Activated naive CD4-positive, alpha-beta T cell treated with anti-CD3 and anti-CD28 coated beads, Interleukin-2, amount 50 U/mL, for 16 hours (primary cell): Measurements from ENCODE around the gene RNF25.

Experiments
- DNase-seq: peaks from one replicate; pipeline ENCODE4 v3.0.0-alpha.2; 2020

Gene RNF25

DNA sequence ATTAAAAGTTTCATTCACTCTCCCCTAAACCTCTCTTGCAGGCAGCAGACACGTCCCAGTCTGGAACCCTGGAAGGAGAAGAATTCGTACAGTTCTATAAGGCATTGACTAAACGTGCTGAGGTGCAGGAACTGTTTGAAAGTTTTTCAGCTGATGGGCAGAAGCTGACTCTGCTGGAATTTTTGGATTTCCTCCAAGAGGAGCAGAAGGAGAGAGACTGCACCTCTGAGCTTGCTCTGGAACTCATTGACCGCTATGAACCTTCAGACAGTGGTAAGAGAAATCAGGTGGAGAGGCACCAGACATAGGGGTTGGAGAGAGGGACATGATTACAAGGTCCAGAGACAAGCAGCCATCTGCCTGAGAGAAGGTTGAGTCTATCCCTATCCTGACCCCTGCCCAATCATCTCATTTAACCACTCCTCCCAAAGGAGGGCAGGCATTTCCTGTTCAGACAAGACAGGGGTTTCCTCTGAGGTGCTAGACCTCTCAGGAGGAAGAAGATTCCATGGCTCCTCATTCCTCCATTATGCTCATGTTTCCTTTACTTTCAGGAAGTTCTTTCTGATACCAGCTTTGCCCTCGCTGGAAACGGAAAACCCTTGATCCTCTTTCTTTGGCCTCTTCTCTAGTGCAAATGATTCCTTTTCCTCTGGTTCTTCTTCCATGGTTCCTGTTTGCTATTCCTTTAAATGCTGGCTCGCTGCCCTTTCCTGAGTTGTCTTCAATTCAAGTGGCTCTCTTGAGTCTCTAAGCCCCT lies 49.0 kb downstream of the RNF25 start:
- DNase-seq, result no peak

GRCh38 chr2:218621007-218621406 lies 50.8 kb downstream of the RNF25 start:
- DNase-seq, result no peak

DNA sequence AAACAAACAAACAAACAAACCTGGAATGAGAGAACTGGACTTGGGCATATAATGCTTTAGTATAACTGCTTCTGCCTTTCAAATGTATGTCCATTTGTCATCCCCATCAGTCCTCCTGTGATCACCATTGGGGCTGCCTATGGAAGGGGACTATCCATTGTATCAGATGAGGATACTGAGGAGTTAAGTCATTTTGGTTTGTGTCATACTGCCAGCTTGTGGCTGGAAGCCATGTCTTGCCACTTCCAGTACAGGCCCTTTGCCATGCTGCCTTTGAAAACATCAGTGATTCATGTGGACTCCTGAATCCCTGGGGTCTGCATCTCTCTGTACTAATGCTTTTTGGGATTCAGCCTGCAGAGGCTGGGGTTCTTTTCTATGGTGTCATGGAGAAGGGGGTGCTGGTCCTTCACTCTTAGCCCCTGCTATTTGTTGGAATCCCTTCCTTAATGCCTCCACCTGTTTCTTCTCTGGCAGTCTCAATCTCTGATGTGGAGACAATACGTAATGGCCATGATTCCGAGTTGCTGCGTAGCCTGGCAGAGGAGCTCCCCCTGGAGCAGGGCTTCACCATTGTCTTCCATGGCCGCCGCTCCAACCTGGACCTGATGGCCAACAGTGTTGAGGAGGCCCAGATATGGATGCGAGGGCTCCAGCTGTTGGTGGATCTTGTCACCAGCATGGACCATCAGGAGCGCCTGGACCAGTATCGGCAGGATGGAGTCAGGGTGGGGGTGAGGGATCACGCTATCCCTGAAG lies 53.5 kb downstream of the RNF25 start:
- no peak for DNase-seq

DNA sequence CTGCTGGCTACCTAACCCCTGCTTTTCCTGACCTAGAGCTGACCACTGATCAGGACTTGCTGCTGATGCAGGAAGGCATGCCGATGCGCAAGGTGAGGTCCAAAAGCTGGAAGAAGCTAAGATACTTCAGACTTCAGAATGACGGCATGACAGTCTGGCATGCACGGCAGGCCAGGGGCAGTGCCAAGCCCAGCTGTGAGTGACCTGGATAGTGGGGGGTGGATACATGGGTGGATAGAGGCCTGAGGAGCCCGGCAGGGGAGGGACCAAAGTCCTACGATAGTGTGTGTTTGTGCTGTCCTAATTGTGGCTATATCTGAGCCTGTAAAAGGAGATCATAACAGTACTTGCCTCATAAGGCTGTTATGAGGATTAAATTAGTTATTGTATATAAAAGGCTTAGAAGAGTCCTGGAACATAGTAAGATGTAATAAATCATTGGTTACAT lies 55.9 kb downstream of the RNF25 start:
- no peak for DNase-seq
